ENCODE measurements around the gene PSMB5. TPM values are rescaled to one million over a fixed set of nuclear protein-coding genes. Genes with fewer than 3 reads are reported as not detected.

Gene PSMB5
- total RNA-seq, 2 experiments from 2014 or later = 20.1 to 24.5 TPM

GRCh38 chr14:23070262-23071129, 35.8 kb upstream of the PSMB5 start:
- peaks cover 49% of the 10 kb centered on the region for H3K4me1 Mint-ChIP-seq (ENCODE audit: low read depth)
- intact Hi-C loops (cut with DNase I, micrococcal nuclease) = loop anchor here (2.0 to 5.0 kb wide), 3 partner anchors 24 to 112 kb away; partner anchors contain the start of genes ACIN1 (in 1 of the 2), C14orf119 (in 1 of the 2) and SLC7A8 (in 1 of the 2)
- H3K9me3 ChIP-seq (ENCODE audit: control insufficient read depth in 1 of 2, insufficient read depth in 1 of 2, low read length in 2 of 2) = no peaks in the 10 kb centered on the region
- ChIA-PET CTCF (interaction anchor here (1.0 to 2.2 kb wide), 4 partner anchors 13 to 500 kb away, joined by 4 to 7 read pairs (median 6); no protein-coding TSS in a partner anchor), POLR2A (interaction anchor here (1.3 to 4.5 kb wide), 5 partner anchors 9 to 501 kb away, joined by 3 to 35 read pairs (median 4); partner anchors contain the start of genes ACIN1, C14orf119 and PABPN1)
- peaks cover 66% of the 10 kb centered on the region for H3K36me3 Mint-ChIP-seq (ENCODE audit: low read depth)
- no peaks in the 10 kb centered on the region for H3K27me3 Mint-ChIP-seq
- peak overlapping the region; percentile 67 for H3K4me3 ChIP-seq (ENCODE audit: low read length)
- H3K36me3 ChIP-seq (ENCODE audit: insufficient read depth, low read length) = peaks cover 69% of the 10 kb centered on the region
- peak overlapping the region; percentile 93 for H3K4me3 Mint-ChIP-seq
- no peaks in the 10 kb centered on the region for H3K9me3 Mint-ChIP-seq
- peak overlapping the region; percentile 66 to 70 for H3K27ac ChIP-seq (ENCODE audit: low read depth in 1 of 2, low read length in 2 of 2)
- DNase-seq = no peak
- no peak for TF ChIP-seq CTCF (IDR thresholded peaks at IDR 0.05)
- no peak for ATAC-seq (ENCODE audit: poor library complexity)
- peaks cover 36% of the 10 kb centered on the region for H3K4me1 ChIP-seq (ENCODE audit: insufficient read depth, low read length)
- H3K27me3 ChIP-seq (ENCODE audit: control insufficient read depth in 1 of 2, insufficient read depth in 2 of 2, low read length in 2 of 2) = no peaks in the 10 kb centered on the region
- H3K27ac Mint-ChIP-seq = peak overlapping the region; percentile 84

GRCh38 chr14:23069413-23069806, 34.7 kb upstream of the PSMB5 start:
- Histone ChIP-seq H3K4me1 (ENCODE audit: insufficient read depth, low read length) (peaks cover 36% of the 10 kb centered on the region), H3K27me3 (ENCODE audit: control insufficient read depth in 1 of 2, insufficient read depth in 2 of 2, low read length in 2 of 2) (no peaks in the 10 kb centered on the region), H3K4me3 (ENCODE audit: low read length) (no peak overlapping the region), H3K36me3 (ENCODE audit: insufficient read depth, low read length) (peaks cover 69% of the 10 kb centered on the region), H3K9me3 (ENCODE audit: control insufficient read depth in 1 of 2, insufficient read depth in 1 of 2, low read length in 2 of 2) (no peaks in the 10 kb centered on the region), H3K27ac (ENCODE audit: low read depth in 1 of 2, low read length in 2 of 2) (no peak overlapping the region)
- intact Hi-C loops (cut with DNase I, micrococcal nuclease) = loop anchor here in 1 of 2 experiments (1.0 kb wide), 2 partner anchors 40 to 118 kb away; no protein-coding TSS in a partner anchor
- Mint-ChIP-seq H3K36me3 (ENCODE audit: low read depth) (peaks cover 66% of the 10 kb centered on the region), H3K9me3 (no peaks in the 10 kb centered on the region), H3K27ac (no peak overlapping the region), H3K4me3 (peak overlapping the region; percentile 78), H3K27me3 (no peaks in the 10 kb centered on the region), H3K4me1 (ENCODE audit: low read depth) (peaks cover 49% of the 10 kb centered on the region)
- no peak for ATAC-seq (ENCODE audit: poor library complexity)
- no peak for TF ChIP-seq CTCF (IDR thresholded peaks at IDR 0.05)
- ChIA-PET CTCF (interaction anchor here (0.6 to 2.0 kb wide), 47 partner anchors 8 to 503 kb away, joined by 3 to 27 read pairs (median 4); partner anchors contain the start of genes ACIN1, AJUBA, C14orf119 and HAUS4), POLR2A (interaction anchor here (1.0 to 4.5 kb wide), 9 partner anchors 11 to 311 kb away, joined by 3 to 35 read pairs (median 5); partner anchors contain the start of genes ACIN1, C14orf119, CDH24 and PABPN1)
- DNase-seq = peak in 1 of 14 experiments; percentile 32

- Mint-ChIP-seq H3K9me3 (no peaks in the 10 kb centered on the region), H3K27ac (peak overlapping the region; percentile 63), H3K36me3 (ENCODE audit: low read depth) (peaks cover 67% of the 10 kb centered on the region), H3K27me3 (no peaks in the 10 kb centered on the region), H3K4me3 (peak overlapping the region; percentile 78), H3K4me1 (ENCODE audit: low read depth) (peaks cover 49% of the 10 kb centered on the region)
- peak; percentile 97 for TF ChIP-seq CTCF (IDR thresholded peaks at IDR 0.05)
- intact Hi-C loops (cut with DNase I, micrococcal nuclease) = loop anchor here in 1 of 2 experiments (1.0 kb wide), 2 partner anchors 40 to 118 kb away; no protein-coding TSS in a partner anchor
- ChIA-PET CTCF (interaction anchor here (0.6 to 2.0 kb wide), 51 partner anchors 9 to 502 kb away, joined by 3 to 27 read pairs (median 4); partner anchors contain the start of genes ACIN1, AJUBA, C14orf119 and HAUS4), POLR2A (interaction anchor here (1.0 to 2.0 kb wide), 9 partner anchors 11 to 311 kb away, joined by 3 to 22 read pairs (median 5); partner anchors contain the start of genes ACIN1, C14orf119, CDH24 and PABPN1)
- H3K36me3 ChIP-seq (ENCODE audit: insufficient read depth, low read length) = peaks cover 69% of the 10 kb centered on the region
- H3K4me1 ChIP-seq (ENCODE audit: insufficient read depth, low read length) = peaks cover 36% of the 10 kb centered on the region
- H3K27me3 ChIP-seq (ENCODE audit: control insufficient read depth in 1 of 2, insufficient read depth in 2 of 2, low read length in 2 of 2) = no peaks in the 10 kb centered on the region
- DNase-seq (peak; percentile 54 to 90 (median 65)), ATAC-seq (ENCODE audit: poor library complexity) (peak; percentile 73)
- H3K9me3 ChIP-seq (ENCODE audit: control insufficient read depth in 1 of 2, insufficient read depth in 1 of 2, low read length in 2 of 2) = no peaks in the 10 kb centered on the region
- H3K4me3 ChIP-seq (ENCODE audit: low read length) = no peak overlapping the region
- H3K27ac ChIP-seq (ENCODE audit: low read depth in 1 of 2, low read length in 2 of 2) = no peak overlapping the region
These were observed 34.2 kb upstream of the PSMB5 start for GRCh38 chr14:23068789-23069412.

Measured in CD4-positive, alpha-beta T cell (primary cell).